KMS-11 (cell line): ENCODE results near the gene SLC35F4.

ENCODE experiments used
- H2AFZ ChIP-seq: fragments of 200-600 bp; sonication (generic); 2 replicates; pipeline ENCODE4 v1.6.1; 2016; ENCODE audit warnings: antibody characterized with exemption, mixed run types, low read depth
- H3K27ac ChIP-seq: fragments of 200-600 bp; sonication (generic); 2 replicates; pipeline ENCODE4 v1.6.1; 2016; ENCODE audit warnings: mild to moderate bottlenecking, mixed run types
- H3K27me3 ChIP-seq: fragments of 200-600 bp; sonication (generic); 2 replicates; pipeline ENCODE4 v1.6.1; 2017; ENCODE audit warnings: mild to moderate bottlenecking, low read depth, mixed run types, moderate library complexity; ENCODE audit not compliant: insufficient read depth
- H3K36me3 ChIP-seq: fragments of 200-600 bp; sonication (generic); 2 replicates; pipeline ENCODE4 v1.6.1; 2017; ENCODE audit warnings: mild to moderate bottlenecking, mixed run types; ENCODE audit not compliant: insufficient read depth
- H3K4me1 ChIP-seq: fragments of 200-600 bp; sonication (generic); 2 replicates; pipeline ENCODE4 v1.6.1; 2016; ENCODE audit warnings: mild to moderate bottlenecking, low read depth, mixed run types; ENCODE audit not compliant: poor library complexity, severe bottlenecking
- H3K4me2 ChIP-seq: fragments of 200-600 bp; sonication (generic); 2 replicates; pipeline ENCODE4 v1.7.0; 2016; ENCODE audit warnings: mild to moderate bottlenecking, mixed run types
- H3K4me3 ChIP-seq: fragments of 200-600 bp; sonication (generic); IDR thresholded peaks from 2 replicates; pipeline ENCODE4 v1.6.1; 2017; ENCODE audit warnings: low read depth, low read length, mixed read lengths; ENCODE audit not compliant: insufficient read depth
- H3K79me2 ChIP-seq: fragments of 200-600 bp; sonication (generic); 2 replicates; pipeline ENCODE4 v1.6.1; 2016; ENCODE audit warnings: low read depth, mixed run types; ENCODE audit not compliant: insufficient read depth
- H3K9ac ChIP-seq: fragments of 200-600 bp; sonication (generic); 2 replicates; pipeline ENCODE4 v1.6.1; 2016; ENCODE audit warnings: mild to moderate bottlenecking, mixed run types
- H4K20me1 ChIP-seq: fragments of 200-600 bp; sonication (generic); 2 replicates; pipeline ENCODE4 v1.6.1; 2016; ENCODE audit warnings: mild to moderate bottlenecking, mixed run types; ENCODE audit not compliant: insufficient read depth
- TF ChIP-seq, protein P1 (sequence below): fragments of 200-600 bp; sonication (generic); conservative IDR thresholded peaks from 2 replicates; pipeline ENCODE4 v1.6.1; 2017; ENCODE audit warnings: low read depth, mild to moderate bottlenecking, antibody characterized with exemption, low read length, moderate library complexity, mixed read lengths

The SLC35F4 gene

DNA sequence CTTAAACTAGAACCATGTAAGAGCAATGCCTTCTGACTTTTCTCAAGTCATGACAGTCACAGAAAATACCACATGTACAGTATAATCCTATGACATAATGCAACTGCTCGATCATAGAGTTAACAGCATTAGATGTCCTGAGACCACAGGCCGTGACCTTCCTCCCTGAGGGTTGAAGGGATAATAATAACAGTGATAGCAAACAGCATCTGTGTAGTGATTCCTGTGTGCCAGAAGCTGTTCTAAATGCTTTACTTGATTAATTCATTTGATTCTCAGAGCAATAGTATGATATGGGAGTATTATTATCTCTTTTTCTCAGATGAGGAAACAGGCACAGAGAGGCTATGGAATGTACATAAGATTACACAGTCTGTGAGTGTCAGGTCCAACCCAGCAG, 53.2 kb downstream of the SLC35F4 start:
- Histone ChIP-seq H3K4me2 (no peak overlapping the region), H3K4me1 (no peaks in the 10 kb centered on the region), H3K4me3 (no peak overlapping the region), H3K36me3 (no peaks in the 10 kb centered on the region), H2AFZ (no peak overlapping the region), H3K27me3 (no peaks in the 10 kb centered on the region), H3K79me2 (no peaks in the 10 kb centered on the region), H3K27ac (no peak overlapping the region), H3K9ac (no peak overlapping the region), H4K20me1 (no peaks in the 10 kb centered on the region)
- TF ChIP-seq, protein P1, sequence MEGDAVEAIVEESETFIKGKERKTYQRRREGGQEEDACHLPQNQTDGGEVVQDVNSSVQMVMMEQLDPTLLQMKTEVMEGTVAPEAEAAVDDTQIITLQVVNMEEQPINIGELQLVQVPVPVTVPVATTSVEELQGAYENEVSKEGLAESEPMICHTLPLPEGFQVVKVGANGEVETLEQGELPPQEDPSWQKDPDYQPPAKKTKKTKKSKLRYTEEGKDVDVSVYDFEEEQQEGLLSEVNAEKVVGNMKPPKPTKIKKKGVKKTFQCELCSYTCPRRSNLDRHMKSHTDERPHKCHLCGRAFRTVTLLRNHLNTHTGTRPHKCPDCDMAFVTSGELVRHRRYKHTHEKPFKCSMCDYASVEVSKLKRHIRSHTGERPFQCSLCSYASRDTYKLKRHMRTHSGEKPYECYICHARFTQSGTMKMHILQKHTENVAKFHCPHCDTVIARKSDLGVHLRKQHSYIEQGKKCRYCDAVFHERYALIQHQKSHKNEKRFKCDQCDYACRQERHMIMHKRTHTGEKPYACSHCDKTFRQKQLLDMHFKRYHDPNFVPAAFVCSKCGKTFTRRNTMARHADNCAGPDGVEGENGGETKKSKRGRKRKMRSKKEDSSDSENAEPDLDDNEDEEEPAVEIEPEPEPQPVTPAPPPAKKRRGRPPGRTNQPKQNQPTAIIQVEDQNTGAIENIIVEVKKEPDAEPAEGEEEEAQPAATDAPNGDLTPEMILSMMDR = no peak

DNA sequence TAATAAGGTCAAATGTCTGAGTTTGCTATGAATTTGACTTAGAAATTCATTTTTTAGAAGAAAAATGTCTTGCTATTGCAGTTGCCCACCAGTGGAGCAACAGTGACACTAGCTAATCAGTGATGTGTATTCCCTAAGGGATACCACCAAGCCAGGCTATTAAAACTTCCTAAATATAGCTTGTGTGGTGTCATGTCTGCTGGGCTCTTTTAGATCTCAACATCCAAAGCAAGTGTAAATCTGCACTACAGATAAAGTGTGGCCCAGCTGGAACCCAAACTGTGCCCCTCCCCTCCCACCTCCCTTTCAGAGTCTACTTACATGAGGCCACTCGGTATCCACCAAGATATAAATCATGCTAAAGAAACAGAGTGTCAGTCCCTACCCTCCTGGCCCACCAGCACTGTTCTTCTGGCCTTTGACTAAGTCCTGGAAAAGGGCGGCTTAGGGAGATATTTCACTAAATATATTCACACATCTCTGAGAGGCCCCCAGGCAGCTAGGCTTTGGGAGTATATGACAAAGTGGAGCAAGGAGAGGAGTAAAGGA, 53.8 kb downstream of the SLC35F4 start:
- no peak overlapping the region for H3K27ac ChIP-seq

DNA sequence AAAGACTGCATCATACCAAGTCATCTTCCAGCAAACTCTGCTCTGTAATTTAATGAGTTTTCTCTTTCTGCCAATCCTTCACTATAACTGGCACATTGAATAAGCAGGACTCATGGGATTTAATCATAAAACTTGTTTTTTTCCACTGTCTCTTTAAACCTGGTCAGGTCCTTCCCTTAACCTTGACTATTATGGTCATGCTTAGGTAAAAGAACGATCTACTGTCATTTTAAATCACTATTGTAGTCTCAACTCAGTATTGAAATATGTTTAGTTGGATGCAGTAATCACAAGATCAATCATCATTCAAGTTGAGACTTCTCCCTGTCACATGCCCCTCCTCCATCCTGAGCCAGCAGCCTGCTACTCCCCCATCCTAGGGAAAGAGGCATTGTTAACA, 56.1 kb downstream of the SLC35F4 start:
- Histone ChIP-seq H3K4me3 (no peak overlapping the region), H3K27me3 (no peaks in the 10 kb centered on the region), H3K9ac (no peak overlapping the region), H3K4me1 (no peaks in the 10 kb centered on the region), H4K20me1 (no peaks in the 10 kb centered on the region), H3K79me2 (no peaks in the 10 kb centered on the region), H2AFZ (no peak overlapping the region), H3K36me3 (no peaks in the 10 kb centered on the region), H3K4me2 (no peak overlapping the region), H3K27ac (no peak overlapping the region)
- TF ChIP-seq, protein P1 = no peak

More for the DNA sequence above, 53.8 kb downstream of the SLC35F4 start:
- no peak overlapping the region for H3K4me2 ChIP-seq
- TF ChIP-seq, protein P1 = no peak
- H3K4me1 ChIP-seq = no peaks in the 10 kb centered on the region
- H4K20me1 ChIP-seq = no peaks in the 10 kb centered on the region
- H3K9ac ChIP-seq = no peak overlapping the region
- H3K36me3 ChIP-seq = no peaks in the 10 kb centered on the region
- H3K4me3 ChIP-seq = no peak overlapping the region
- H3K27me3 ChIP-seq = no peaks in the 10 kb centered on the region
- no peaks in the 10 kb centered on the region for H3K79me2 ChIP-seq
- no peak overlapping the region for H2AFZ ChIP-seq

DNA sequence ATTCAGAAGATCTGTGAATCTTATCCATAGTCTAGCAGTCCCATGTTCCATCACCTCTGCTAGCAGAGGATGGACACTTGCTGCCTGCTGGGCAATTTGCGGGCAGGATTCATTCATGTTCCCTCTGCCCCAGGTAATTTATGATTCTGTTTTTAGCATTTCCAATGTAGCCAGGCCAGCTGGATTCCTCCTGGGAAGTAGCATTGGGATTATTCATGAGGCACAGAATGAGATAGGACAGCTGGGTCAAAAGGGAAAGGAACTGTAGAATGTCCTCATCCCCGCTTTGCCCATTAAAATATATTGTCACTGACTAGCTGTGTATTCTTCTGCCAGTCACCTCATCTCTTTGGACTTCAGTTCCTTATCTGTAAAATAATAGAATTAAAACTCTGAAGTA, 68.7 kb downstream of the SLC35F4 start:
- no peaks in the 10 kb centered on the region for H3K4me1 ChIP-seq
- H3K27ac ChIP-seq = no peak overlapping the region
- H3K79me2 ChIP-seq = no peaks in the 10 kb centered on the region
- H3K4me2 ChIP-seq = no peak overlapping the region
- no peak overlapping the region for H3K4me3 ChIP-seq
- H3K27me3 ChIP-seq = no peaks in the 10 kb centered on the region
- H3K9ac ChIP-seq = no peak overlapping the region
- H3K36me3 ChIP-seq = no peaks in the 10 kb centered on the region
- no peaks in the 10 kb centered on the region for H4K20me1 ChIP-seq
- TF ChIP-seq, protein P1 = no peak
- H2AFZ ChIP-seq = no peak overlapping the region

DNA sequence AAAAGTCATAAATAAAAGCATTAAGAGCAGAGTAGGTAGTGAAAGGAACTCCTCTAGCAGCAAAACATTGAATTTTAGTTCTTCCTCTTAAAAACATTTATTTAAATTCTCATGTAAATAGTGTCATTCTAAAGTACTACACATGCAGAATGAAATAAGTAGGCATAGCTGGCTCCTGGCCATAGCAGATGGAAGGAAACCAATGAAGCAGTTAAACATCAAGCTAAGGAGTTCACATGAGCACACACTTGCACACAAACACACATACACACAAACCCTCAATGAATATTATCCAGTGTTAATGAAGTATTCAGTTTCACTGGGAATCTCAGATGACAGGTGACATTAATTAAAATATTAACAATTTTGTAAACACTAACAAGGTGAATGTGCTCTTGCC, 69.3 kb downstream of the SLC35F4 start:
- no peaks in the 10 kb centered on the region for H3K36me3 ChIP-seq

More for the DNA sequence above, 69.3 kb downstream of the SLC35F4 start:
- H2AFZ ChIP-seq = no peak overlapping the region
- TF ChIP-seq, protein P1 = no peak
- H3K79me2 ChIP-seq = no peaks in the 10 kb centered on the region
- no peak overlapping the region for H3K27ac ChIP-seq
- H3K9ac ChIP-seq = no peak overlapping the region
- H3K4me3 ChIP-seq = no peak overlapping the region
- no peak overlapping the region for H3K4me2 ChIP-seq
- no peaks in the 10 kb centered on the region for H3K4me1 ChIP-seq
- H3K27me3 ChIP-seq = no peaks in the 10 kb centered on the region
- no peaks in the 10 kb centered on the region for H4K20me1 ChIP-seq
